HG02884 (cell line): Measurements from ENCODE around the gene NUP85.
"Not testable (repeated sequence)": the region's sequence is repeated elsewhere in the genome, so short reads cannot be mapped to it uniquely, and the experiment has no call there.

Source experiments
- ATAC-seq: cut with Tn5 transposase; IDR thresholded peaks from one replicate; pipeline ENCODE4 v1.9.1; 2021; ENCODE audit warnings: mild to moderate bottlenecking, moderate library complexity; ENCODE audit not compliant: unreplicated experiment

Gene NUP85, protein sequence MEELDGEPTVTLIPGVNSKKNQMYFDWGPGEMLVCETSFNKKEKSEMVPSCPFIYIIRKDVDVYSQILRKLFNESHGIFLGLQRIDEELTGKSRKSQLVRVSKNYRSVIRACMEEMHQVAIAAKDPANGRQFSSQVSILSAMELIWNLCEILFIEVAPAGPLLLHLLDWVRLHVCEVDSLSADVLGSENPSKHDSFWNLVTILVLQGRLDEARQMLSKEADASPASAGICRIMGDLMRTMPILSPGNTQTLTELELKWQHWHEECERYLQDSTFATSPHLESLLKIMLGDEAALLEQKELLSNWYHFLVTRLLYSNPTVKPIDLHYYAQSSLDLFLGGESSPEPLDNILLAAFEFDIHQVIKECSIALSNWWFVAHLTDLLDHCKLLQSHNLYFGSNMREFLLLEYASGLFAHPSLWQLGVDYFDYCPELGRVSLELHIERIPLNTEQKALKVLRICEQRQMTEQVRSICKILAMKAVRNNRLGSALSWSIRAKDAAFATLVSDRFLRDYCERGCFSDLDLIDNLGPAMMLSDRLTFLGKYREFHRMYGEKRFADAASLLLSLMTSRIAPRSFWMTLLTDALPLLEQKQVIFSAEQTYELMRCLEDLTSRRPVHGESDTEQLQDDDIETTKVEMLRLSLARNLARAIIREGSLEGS

DNA sequence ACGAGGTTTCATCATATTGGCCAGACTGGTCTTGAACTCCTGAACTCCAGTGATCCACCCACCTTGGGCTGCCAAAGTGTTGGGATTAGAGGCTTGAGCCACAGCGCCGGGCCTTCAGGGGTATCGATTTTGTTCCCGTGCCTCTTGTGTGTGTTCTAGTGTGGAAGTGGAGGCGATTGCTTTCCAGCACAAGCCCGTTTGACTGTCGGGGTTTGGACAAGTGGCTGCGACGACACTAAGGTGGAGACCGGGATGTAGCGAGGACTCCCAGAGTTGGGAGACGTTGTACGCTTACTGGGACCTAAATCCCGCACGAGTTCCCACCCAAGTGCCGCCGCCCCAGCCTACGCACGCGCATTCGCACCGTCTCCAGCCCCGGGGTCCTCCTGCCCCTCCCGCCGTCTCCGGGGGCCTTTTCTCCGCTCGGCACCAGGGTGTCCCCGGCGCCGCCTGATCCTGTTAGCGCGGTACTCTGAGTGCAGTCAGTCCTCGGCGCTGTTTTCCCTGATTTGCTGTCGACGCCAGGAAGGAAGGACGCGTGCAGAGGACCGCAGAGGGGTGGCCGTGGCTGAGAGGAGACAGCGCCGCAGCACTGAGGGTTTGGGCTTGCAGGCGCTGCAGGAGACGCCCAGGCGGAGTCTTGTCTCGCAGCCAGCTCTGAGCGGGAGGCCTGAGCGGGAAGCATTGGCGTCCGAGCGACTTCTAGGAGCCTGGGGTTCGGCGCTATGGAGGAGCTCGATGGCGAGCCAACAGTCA lies at the start of gene NUP85:
Gene NUP85, plus strand, starts transcription at position 643 of the 756 bp plus-strand sequence. Its CDS starts 83 bp downstream, at position 726.
- no peak for ATAC-seq

DNA sequence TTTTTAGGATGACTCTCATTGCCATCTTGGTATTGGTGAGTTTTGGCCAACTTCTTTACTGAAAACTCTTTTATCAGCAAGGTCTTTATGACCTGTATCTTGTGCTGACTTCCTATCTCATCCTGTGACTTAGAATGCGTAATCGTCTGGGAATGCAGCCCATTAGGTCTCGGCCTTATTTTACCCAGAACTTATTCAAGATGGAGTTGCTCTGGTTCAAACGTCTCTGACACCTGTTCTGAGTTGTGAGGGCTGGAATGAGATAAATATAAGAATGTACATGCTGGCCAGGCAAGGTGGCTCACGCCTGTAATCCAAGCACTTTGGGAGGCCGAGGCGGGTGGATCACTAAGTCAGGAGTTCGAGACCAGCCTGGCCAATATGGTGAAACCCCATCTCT lies 47.0 kb upstream of the NUP85 start:
- ATAC-seq, result not testable (repeated sequence)

DNA sequence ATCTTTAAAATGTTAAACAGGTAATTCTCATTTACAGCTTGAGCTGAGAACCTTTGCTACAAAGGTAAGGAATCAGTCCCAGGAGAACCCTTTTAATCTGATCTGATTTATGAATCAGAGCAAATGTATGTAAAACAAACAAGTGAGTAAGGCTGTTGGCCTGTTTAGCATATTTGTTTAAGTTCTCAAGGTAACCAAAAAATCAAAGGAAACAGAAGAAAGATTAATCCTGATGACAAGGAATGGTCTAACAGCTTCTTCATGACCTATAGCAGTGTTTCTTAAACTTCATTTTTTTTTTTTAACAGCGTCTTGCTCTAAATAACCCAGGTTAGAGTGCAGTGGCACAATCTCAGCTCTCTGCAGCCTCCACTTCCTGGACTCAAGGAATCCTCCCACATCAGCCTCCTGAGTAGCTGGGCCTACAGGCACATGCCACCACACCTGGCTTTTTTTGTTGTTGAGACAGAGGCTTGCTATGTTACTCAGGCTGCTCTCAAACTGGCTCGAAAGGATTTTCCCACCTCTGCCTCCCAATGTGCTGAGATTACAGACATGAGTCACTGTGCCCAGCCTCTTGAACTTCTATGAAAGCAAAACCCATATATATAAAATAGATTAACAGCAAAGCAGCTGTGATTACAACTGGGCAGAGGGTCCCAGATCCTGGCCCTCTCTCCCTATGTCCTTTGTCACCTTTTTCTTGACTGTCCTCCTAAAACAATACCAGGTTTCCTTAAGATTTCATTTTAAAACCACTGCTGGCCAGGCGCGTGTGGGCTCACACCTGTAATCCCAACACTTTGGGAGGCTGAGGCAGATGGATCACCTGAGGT lies 46.1 kb upstream of the NUP85 start:
- no peak for ATAC-seq

DNA sequence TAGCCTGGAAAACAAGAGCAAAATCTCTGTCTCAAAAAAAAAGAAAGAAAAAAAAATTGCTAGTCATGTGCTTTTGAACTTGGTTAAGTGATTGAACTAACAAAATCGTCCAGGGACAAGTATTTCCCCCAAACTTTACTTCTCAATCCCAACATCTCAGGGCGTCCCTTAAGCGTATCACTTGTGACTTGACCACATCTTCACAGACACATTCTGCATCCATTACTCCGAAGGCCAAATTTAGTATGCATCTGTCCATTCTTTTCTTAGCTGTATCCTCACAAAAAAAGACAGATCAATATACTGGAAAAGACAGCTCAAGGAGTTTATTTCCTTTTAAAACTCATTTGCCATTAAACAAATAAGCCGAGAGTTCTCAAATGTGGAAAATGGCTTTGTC lies 45.3 kb upstream of the NUP85 start:
- no peak for ATAC-seq

DNA sequence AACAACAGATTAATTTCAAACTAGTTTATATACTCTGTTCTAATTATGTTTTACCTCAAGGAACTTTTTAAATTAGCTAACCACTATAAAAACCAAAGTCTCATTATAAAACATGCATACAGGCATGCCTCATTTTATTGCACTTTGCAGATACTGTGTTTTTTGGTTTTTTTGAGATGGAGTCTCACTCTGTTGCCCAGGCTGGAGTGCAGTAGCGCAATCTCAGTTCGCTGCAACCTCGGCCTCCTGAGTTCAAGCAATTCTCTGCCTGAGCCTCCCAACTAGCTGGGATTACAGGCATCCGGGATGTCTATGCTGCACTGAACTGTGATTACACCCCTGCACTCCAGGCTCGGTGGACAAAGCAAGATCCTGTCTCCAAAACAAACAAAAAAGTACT lies 42.4 kb upstream of the NUP85 start:
- no peak for ATAC-seq

DNA sequence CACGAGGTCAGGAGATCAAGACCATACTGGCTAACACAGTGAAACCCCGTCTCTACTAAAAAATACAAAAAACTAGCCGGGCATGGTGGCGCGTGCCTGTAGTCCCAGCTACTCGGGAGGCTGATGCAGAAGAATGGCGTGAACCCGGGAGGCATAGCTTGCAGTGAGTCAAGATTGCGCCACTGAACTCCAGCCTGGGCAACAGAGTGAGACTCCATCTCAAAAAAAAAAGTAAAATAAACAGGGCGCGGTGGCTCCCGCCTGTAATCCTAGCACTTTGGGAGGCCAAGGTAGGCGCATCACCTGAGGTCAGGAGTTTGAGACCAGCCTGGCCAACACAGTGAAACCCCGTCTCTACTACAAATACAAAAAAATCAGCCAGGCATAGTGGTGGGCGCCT lies 40.9 kb upstream of the NUP85 start:
- ATAC-seq, result not testable (repeated sequence)

DNA sequence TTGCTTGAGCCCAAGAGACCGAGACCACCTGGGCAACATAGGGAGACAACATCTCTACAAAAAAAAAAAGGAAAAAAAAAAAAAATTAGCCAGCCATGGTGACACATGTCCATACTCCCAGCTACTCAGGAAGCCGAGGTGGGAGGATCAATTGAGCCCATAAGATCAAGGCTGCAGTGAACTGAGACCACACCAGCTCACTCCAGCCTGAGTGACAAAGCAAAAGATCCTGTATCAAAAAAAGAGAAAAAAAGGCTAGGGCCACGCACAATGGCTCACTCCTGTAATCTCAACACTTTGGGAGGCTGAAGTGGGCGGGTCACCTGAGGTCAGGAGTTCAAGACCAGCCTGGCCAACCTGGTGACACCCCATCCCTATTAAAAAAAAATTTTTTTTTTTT lies 36.5 kb upstream of the NUP85 start:
- no peak for ATAC-seq

DNA sequence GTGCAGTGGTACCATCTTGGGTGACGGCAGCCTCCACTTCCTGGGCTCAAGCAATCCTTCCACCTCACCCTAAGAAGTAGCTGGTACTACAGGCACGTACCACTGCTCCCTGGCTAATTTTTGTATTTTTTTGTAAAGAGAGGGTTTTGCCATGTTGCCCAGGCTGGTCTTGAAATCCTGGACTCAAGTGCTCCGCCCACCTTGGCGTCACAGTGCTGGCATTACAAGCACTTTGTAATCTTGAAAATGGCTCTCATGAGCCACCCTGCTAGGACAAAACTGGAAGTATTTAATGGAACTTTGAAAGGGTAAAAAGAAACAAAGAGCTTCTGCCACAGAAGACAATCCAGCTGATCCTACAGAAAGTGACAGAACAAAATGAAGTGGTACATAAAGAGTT lies 32.0 kb upstream of the NUP85 start:
- no peak for ATAC-seq

DNA sequence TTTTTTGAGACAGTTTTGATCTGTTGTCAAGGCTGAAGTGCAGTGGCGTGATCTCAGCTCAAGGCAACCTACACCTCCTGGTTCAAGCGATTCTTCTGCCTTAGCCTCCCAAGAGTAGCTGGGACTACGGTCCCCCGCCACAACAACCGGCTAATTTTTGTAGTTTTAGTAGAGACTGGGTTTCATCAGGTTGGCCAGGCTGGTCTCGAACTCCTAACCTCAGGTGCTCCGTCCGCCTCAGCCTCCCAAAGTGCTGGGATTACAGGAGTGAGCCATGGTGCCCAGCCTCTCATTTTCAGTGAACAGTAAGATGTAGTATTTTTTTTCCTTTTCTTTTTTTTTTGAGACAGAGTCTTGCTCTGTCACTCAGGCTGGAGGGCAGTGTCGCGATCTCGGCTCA lies 30.5 kb upstream of the NUP85 start:
- ATAC-seq, result no peak

DNA sequence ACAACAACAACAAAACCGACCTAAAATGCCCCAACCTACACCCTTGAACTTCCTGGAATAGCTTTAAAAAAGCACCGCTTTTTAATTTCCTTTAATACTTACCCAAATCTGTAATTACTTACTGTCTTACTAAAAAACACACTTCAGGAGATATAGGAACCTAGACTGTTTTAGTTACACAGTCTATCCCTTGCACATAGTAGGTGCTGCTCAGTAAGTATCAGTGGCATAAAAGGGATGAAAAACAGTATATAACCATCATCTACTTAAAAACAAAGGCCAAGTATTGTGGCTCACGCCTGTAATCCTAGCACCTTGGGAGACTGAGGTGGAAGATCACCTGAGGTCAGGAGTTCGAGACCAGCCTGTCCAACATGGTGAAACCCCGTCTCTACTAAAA lies 28.9 kb upstream of the NUP85 start:
- ATAC-seq, result no peak

DNA sequence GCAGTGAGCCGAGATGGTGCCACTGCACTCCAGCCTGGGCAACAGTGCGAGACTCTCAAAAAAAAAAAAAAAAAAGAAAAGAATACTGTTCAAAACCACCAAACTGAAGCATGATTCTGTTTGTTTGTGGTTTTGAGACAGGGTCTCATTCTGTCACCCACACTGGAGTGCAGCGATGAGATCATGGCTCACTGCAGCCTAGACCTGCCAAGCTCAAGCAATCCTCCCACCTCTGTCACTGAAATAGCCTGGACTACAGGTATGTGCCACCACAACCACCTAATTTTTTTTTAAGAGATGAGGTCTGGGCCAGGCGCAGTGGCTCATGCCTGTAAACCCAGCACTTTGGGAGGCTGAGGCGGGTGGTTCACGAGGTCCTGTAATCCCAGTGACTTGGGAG lies 27.0 kb upstream of the NUP85 start:
- ATAC-seq, result no peak

DNA sequence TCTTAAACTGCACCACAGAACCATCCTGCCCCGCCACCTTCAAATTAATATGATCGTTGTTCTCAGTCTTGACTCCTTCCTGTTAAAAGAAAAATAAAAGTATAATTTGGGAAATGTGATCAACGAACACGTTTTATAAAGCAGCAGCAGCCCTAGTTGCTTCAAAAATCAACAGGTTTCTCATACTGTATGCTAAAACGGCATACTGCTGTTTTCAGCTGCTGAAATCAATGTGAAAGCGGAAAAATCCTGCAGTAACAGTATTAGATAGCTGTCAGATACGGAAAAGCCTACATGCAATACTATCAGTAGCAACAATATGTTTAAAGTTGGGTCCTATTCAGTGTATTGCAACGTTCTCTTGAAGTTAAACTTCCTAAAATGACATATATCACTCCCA lies 24.4 kb upstream of the NUP85 start:
- ATAC-seq, result no peak

DNA sequence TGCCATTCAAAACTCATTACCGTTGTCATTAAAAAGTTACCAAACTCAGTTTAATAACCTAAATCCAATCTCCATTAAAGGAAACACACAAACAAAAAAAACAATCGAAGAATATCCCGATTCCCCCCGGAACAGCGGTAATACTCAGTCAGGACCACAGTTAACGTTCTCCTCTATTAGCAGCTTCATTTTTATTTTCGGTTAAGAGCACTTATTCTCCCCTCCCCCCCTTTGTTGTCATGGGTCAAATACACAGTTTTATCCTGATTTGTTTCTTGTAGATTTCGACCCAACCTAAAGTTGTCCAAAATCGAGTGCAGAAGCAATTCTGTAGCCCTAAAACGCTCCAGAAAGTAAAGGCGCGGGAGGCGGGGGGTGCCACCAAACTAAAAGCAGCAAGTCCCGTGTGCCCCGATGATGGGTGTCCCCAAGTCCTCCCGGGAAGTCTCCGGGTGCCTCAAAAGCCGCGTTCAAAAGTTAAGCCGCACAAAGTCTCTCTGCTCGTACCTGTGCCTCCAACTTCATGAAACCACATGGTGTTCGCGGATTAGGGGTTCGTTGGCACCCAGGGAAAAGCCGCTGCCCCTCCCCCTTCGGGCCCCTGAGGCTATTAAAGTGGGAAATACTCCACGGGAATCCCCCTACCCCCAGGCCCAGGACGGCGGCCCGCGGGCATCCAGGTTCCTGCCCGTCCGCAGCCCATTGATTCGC lies 23.7 kb upstream of the NUP85 start:
- ATAC-seq, result no peak

DNA sequence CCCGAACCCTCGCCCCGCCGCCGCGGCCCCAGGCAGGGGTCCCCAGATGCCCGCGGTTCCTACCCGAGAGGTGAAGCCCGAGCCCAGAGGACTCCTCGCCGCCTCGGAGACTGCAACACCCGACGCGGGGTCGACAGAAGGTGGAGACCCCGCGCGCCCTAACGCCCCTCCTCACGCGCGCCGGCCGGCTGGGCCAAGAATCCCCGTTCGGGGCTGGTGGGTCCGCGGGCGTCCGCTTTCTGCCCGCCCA lies 23.2 kb upstream of the NUP85 start:
- peak; percentile 15 for ATAC-seq

DNA sequence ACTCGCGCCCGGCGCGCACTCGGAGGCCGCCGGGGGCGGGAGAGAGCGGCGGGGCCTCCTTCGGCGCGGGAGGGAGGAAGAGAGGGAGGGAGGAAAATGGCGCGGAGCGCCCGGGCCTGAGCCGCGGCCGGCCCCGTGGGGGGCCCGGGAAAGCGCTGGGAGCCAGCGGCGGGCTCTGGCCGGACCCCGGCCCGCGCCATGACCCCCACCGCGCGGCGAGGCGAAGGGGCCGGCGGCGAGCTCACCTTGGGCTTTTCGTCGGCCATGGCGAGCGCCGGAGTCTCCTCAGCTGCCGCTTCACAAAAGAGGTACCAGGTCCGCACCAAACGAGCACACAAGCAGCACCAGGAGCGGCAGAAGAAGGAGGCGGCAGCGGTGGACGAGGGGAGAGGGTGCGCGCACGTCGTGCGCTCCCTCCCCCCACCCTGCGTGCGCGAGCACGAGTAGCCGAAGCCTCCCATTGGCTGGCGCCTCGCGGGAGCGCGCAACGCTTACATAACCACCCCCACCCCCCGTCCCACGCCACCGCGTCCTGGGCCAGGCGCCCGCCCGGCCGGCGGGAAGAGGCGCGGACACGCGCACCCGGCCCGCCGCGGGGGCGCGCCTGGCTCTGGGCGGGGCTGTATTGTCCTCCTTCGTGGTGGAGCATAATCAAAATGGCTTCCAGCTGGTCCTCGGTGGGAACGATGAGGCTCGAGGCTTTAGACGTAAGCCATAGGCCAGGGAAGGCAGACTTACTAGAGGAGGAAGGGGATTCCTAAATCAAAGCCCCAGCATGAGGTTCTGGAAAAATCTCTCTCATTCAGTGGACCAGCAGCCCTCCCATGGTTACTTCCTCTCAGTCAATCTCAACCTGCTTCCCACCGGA lies 22.7 kb upstream of the NUP85 start, which contains the start of gene SUMO2:
Gene SUMO2, minus strand, starts transcription at position 391 of the 868 bp plus-strand sequence. Its CDS starts 125 bp downstream, at position 266.
- ATAC-seq, result peak; percentile 65

DNA sequence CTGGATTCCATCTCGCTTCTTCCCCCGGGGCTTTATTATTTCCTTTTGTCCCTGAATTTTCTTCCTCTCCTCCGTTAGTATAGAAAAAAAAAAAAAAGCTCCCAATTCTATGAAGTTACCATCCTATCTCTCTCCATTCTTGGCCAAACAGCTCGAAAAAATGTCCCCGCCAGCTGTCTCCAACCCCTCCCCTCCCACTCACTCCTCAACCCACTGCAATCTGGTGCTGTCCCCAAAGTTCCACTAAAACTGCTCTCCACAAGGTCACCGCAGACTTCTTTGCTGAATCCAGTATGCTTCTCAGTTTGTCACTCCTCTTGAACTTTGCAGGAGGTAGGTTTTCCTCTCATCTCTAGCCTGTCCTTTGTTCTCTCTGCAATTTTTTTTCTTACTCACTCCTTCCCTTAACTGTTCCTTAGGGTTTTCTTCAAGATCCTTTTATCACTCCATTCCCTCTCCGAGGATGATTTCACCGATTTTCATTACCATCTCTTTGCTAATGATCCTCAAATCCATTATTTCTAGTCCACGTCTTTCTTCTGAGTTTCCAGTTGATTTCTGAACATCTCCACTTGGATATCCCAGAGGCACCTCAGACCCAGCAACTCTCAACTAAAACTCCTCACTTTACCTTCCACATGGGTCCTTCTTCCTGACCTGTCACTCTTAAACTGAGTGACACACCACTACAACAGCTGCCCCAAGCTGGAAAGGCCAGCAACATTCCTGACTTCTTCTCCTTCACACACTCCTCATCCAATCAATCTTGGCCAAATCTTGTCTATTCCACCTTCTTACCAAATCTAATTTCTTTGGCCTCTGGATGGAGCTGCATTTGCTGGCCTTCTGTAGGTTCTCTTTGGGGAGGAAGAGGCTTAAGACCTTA lies 21.2 kb upstream of the NUP85 start:
- no peak for ATAC-seq

DNA sequence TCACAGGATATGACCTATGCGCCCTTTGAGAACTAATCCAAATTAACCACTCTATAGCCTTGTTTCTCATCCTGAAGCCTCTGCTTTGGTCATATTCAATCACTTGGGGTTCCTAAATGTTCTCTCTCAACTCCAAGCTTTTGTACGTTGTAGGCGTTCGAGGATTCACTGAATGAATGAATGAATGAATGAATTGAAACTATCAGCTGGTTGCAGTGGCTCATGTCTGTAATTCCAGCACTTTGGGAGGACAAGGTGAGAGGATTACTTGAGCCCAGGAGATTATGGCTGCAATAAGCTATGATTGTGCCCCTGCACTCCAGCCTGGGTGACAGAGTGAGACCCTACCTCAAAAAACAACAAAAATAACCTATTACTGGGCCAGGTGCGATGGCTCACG lies 16.9 kb upstream of the NUP85 start:
- no peak for ATAC-seq

DNA sequence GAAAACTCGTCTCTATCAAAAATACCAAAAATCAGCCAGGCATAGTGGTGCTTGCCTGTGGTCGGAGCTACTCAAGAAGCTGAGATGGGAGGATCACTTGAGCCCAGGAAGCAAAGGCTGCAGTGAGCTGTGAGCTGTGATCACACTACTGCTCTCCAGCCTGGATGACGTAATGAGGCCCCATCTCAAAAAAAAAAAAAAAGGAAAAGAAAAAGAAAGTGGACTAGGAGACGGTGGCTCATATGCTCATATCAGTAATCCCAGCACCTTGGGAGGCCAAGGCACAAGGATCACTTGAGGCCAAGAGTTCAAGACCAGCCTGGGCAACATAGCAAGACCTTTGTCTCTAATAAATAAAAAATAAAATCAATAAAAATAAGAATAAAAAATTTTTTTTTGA lies 13.9 kb upstream of the NUP85 start:
- ATAC-seq, result no peak

DNA sequence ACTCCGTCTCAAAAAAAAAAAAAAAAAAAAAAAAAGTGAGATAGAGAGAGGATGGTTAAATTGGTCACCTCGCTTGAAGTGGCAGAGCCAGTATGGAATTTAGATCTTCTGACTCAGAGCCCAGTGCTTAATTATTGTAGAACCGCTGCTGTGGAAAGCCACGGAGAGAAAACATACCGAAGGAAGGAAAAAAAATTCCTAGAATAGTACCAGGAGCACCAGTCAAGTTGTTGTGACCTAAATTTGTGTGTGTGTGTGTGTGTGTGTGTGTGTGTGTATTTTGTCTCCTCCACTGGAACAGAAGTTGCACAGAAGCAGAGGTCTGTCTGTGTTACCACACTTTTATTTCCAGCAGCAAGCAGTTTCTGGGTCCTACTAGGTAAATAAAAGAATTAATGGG lies 10.6 kb upstream of the NUP85 start:
- ATAC-seq, result no peak
